CMK (cell line): ENCODE results near the gene SCAMP3.
"Not testable (repeated sequence)": the region's sequence is repeated elsewhere in the genome, so short reads cannot be mapped to it uniquely, and the experiment has no call there.

Experiments used
- DNase-seq: peaks from one replicate; pipeline ENCODE4 v3.0.0-alpha.2; 2010; ENCODE audit warnings: low read depth

The SCAMP3 gene

GRCh38 chr1:155261852-155262673 lies at the start of gene SCAMP3:
Gene SCAMP3 (minus strand): TSS chr1:155262360. CDS start chr1:155262151, 209 bp downstream.
- peak; percentile 94 for DNase-seq

GRCh38 chr1:155309423-155310021 lies 47.4 kb upstream of the SCAMP3 start:
- no peak for DNase-seq

GRCh38 chr1:155308493-155309422 lies 46.6 kb upstream of the SCAMP3 start, which contains the start of gene FDPS:
Gene FDPS (plus strand): TSS chr1:155308866. CDS start chr1:155309790, 924 bp downstream.
- DNase-seq = peak; percentile 97

GRCh38 chr1:155307247-155307740 lies 45.1 kb upstream of the SCAMP3 start:
- DNase-seq = no peak

GRCh38 chr1:155305881-155306391 lies 43.8 kb upstream of the SCAMP3 start:
- DNase-seq = no peak

- no peak for DNase-seq
These were observed 42.5 kb upstream of the SCAMP3 start for GRCh38 chr1:155304558-155305063.

- no peak for DNase-seq
These were observed 39.2 kb upstream of the SCAMP3 start, which contains the start of gene PKLR for GRCh38 chr1:155301342-155301841. Gene PKLR (minus strand): TSS chr1:155301438. CDS start chr1:155301395, 43 bp downstream.

- DNase-seq = no peak
These were observed 38.6 kb upstream of the SCAMP3 start for GRCh38 chr1:155300553-155301329.

- no peak for DNase-seq
These were observed 37.9 kb upstream of the SCAMP3 start for GRCh38 chr1:155300024-155300423.

- no peak for DNase-seq
These were observed 35.2 kb upstream of the SCAMP3 start for GRCh38 chr1:155297384-155297783.

GRCh38 chr1:155296661-155297060 lies 34.5 kb upstream of the SCAMP3 start:
- no peak for DNase-seq

GRCh38 chr1:155295942-155296267 lies 33.7 kb upstream of the SCAMP3 start:
- DNase-seq = no peak

- DNase-seq = no peak
These were observed 33.2 kb upstream of the SCAMP3 start for GRCh38 chr1:155295183-155295941.

GRCh38 chr1:155294520-155295182 lies 32.5 kb upstream of the SCAMP3 start:
- DNase-seq = no peak

GRCh38 chr1:155293086-155293749 lies 31.1 kb upstream of the SCAMP3 start:
- no peak for DNase-seq

- DNase-seq = not testable (repeated sequence)
These were observed 28.8 kb upstream of the SCAMP3 start for GRCh38 chr1:155291006-155291405.

GRCh38 chr1:155287987-155288543 lies 25.9 kb upstream of the SCAMP3 start:
- no peak for DNase-seq

GRCh38 chr1:155286544-155286943 lies 24.4 kb upstream of the SCAMP3 start:
- no peak for DNase-seq
